Uterus (tissue), 4 donors: Measurements from ENCODE around the gene FAM227A. TPM values are rescaled to one million over a fixed set of nuclear protein-coding genes. Genes with fewer than 3 reads are reported as not detected.

Experiments used
- DNase-seq, 2 donors: peaks; one replicate each; pipeline ENCODE4 v3.0.0-alpha.2; 2019 to 2020
- H3K27ac ChIP-seq, 2 donors: fragments of 200-600 bp; sonication (generic); 1 replicate in 1 of 2; 2 replicates in 1 of 2; pipeline ENCODE4 v1.5.1; 2016 to 2018
- H3K27me3 ChIP-seq, 2 donors: fragments of 200-600 bp; sonication (generic); one replicate each; pipeline ENCODE4 v1.5.1; 2018 to 2019; ENCODE audit warnings: control low read depth in 1 of 2
- H3K36me3 ChIP-seq, 2 donors: fragments of 200-600 bp; sonication (generic); one replicate each; pipeline ENCODE4 v1.5.1; 2019; ENCODE audit warnings: control low read depth in 1 of 2
- H3K4me1 ChIP-seq, 2 donors: fragments of 200-600 bp; sonication (generic); one replicate each; pipeline ENCODE4 v1.5.1; 2018 to 2019; ENCODE audit warnings: control low read depth in 1 of 2
- H3K4me3 ChIP-seq, 2 donors: fragments of 200-600 bp; sonication (generic); 1 replicate in 1 of 2; 2 replicates in 1 of 2; pipeline ENCODE4 v1.5.1; 2018 to 2019; ENCODE audit warnings: mild to moderate bottlenecking in 1 of 2
- H3K9me3 ChIP-seq, 2 donors: fragments of 200-600 bp; sonication (generic); one replicate each; pipeline ENCODE4 v1.5.1; 2019; ENCODE audit warnings: control low read depth in 1 of 2
- POLR2A ChIP-seq, 2 donors: fragments of 450-650 bp; IDR thresholded peaks; one replicate each; pipeline ENCODE4 v1.6.1; 2016; ENCODE audit warnings: antibody characterized with exemption in 2 of 2, mild to moderate bottlenecking in 1 of 2, moderate library complexity in 1 of 2
- intact Hi-C: fragments of 100-400 bp; cut with DNase I; formaldehyde crosslinking; loops from one replicate; pipeline ENCODE4 v1.15.1; 2023; ENCODE audit warnings: low total_unique reads
- total RNA-seq, 4 donors: library from RNA; depleted of rRNA in 3 of 4; stranded (reverse); fragments of >200 nt in 3 of 4; gene quantifications; one replicate each; pipeline versions ENCODE4 v1.1.0 to v1.2.4, GENCODE V29; 2014 to 2023
- TF ChIP-seq, protein P1 (sequence below), 4 experiments: fragments of 200-600 bp in 2 of 4; fragments of 450-650 bp in 2 of 4; sonication (generic) in 2 of 4; IDR thresholded peaks; one replicate each; pipeline ENCODE4 v1.5.1; 2016 to 2019; ENCODE audit warnings: antibody characterized with exemption in 4 of 4, mild to moderate bottlenecking in 2 of 4, moderate library complexity in 1 of 4
- donor health status: DM: yes; HTN: yes; CAD: no.

Gene FAM227A
- total RNA-seq, 4 donors from 2014 or later: 1.5 to 10.4 (median 4.6) TPM

- Histone ChIP-seq H3K9me3 (no peaks in the 10 kb centered on the region), H3K27me3 (no peaks in the 10 kb centered on the region), H3K27ac (no peak overlapping the region), H3K4me1 (no peaks in the 10 kb centered on the region), H3K36me3 (no peaks in the 10 kb centered on the region), H3K4me3 (no peak overlapping the region)
- intact Hi-C loops: no loop called here
- TF ChIP-seq POLR2A (IDR thresholded peaks at IDR 0.05): no peak
- TF ChIP-seq, protein P1, sequence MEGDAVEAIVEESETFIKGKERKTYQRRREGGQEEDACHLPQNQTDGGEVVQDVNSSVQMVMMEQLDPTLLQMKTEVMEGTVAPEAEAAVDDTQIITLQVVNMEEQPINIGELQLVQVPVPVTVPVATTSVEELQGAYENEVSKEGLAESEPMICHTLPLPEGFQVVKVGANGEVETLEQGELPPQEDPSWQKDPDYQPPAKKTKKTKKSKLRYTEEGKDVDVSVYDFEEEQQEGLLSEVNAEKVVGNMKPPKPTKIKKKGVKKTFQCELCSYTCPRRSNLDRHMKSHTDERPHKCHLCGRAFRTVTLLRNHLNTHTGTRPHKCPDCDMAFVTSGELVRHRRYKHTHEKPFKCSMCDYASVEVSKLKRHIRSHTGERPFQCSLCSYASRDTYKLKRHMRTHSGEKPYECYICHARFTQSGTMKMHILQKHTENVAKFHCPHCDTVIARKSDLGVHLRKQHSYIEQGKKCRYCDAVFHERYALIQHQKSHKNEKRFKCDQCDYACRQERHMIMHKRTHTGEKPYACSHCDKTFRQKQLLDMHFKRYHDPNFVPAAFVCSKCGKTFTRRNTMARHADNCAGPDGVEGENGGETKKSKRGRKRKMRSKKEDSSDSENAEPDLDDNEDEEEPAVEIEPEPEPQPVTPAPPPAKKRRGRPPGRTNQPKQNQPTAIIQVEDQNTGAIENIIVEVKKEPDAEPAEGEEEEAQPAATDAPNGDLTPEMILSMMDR (IDR thresholded peaks at IDR 0.05): no peak
- no peak for DNase-seq
These were observed 14.6 kb downstream of the FAM227A start for GRCh38 chr22:38641476-38642040.

GRCh38 chr22:38638728-38639127, 17.5 kb downstream of the FAM227A start:
- Histone ChIP-seq H3K36me3 (no peaks in the 10 kb centered on the region), H3K4me1 (no peaks in the 10 kb centered on the region), H3K9me3 (no peaks in the 10 kb centered on the region), H3K27me3 (no peaks in the 10 kb centered on the region), H3K27ac (no peak overlapping the region), H3K4me3 (no peak overlapping the region)
- intact Hi-C loops: no loop called here
- TF ChIP-seq, protein P1 (IDR thresholded peaks at IDR 0.05): no peak
- TF ChIP-seq POLR2A (IDR thresholded peaks at IDR 0.05): no peak
- no peak for DNase-seq

DNA sequence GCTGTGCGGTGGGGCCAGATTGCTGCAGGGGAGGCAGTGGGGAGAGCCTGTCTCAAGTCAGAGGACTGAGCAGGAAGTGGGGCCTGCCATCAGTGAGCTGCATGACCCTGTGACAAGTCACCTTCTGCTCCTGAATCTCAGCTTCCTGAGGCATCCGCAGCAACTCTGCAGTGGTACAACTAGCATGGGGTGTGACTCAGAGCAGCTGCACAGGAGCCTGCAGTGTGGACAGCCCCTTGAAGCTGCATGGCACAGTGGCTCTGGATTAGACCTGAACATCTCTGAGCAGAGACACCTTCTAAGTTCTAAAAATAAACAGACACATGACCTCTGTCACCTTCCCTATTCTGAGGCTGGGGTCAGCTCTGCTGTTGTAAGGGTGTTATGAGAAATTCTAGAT, 18.0 kb downstream of the FAM227A start:
- intact Hi-C loops: no loop called here
- Histone ChIP-seq H3K36me3 (no peaks in the 10 kb centered on the region), H3K4me1 (no peaks in the 10 kb centered on the region), H3K4me3 (no peak overlapping the region), H3K27me3 (no peaks in the 10 kb centered on the region), H3K9me3 (no peaks in the 10 kb centered on the region), H3K27ac (no peak overlapping the region)
- TF ChIP-seq, protein P1 (IDR thresholded peaks at IDR 0.05): no peak
- no peak for TF ChIP-seq POLR2A (IDR thresholded peaks at IDR 0.05)
- DNase-seq: no peak

DNA sequence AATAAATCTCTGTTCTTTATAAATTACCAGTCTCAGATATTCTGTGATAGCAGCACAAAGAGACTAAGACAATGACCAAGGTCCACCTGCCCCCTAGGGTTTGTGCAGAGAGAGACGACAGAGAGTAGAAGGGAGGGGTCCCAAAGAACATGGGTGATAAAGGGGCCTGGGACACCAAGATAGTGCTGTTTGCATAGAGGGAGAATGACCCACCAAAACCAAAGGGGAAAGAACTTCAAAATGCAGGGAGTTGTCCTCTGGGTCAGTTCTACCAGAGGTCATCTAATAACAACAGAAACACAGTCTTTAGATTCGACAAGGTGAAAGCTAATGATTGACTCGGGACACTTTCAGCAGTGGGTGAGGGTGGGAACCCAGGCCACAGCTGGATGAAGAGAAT, 23.7 kb downstream of the FAM227A start:
- intact Hi-C loops: no loop called here
- Histone ChIP-seq H3K27ac (no peak overlapping the region), H3K9me3 (no peaks in the 10 kb centered on the region), H3K4me1 (no peaks in the 10 kb centered on the region), H3K4me3 (no peak overlapping the region), H3K27me3 (no peaks in the 10 kb centered on the region), H3K36me3 (no peaks in the 10 kb centered on the region)
- TF ChIP-seq, protein P1 (IDR thresholded peaks at IDR 0.05): no peak
- TF ChIP-seq POLR2A (IDR thresholded peaks at IDR 0.05): no peak
- DNase-seq: no peak

DNA sequence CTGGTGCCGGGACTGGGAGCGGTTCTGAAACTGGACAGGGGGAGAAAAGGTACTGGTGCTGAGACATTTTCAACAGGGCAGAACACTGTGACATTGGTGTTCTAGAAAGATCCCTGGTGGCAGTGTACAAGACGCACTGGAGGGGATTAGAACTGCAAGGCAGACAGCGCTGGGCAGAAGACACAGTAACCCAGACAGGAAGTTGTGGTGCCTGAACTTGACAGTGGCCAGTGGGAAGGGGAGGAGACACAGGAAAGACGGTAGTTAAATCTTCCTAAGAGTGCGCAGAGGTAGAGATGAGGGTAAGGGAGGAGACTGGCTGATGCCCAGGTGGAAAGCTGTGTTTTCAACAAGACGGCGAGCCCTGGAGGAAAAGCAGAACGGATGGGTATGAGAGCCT, 24.5 kb downstream of the FAM227A start:
- no peak overlapping the region for H3K4me3 ChIP-seq
- H3K27me3 ChIP-seq: no peaks in the 10 kb centered on the region
- H3K9me3 ChIP-seq: no peaks in the 10 kb centered on the region
- intact Hi-C loops: no loop called here
- H3K4me1 ChIP-seq: no peaks in the 10 kb centered on the region
- no peak overlapping the region for H3K27ac ChIP-seq
- H3K36me3 ChIP-seq: no peaks in the 10 kb centered on the region
- TF ChIP-seq, protein P1 (IDR thresholded peaks at IDR 0.05): no peak
- TF ChIP-seq POLR2A (IDR thresholded peaks at IDR 0.05): no peak
- DNase-seq: no peak
